ENCODE data around the gene TNFSF9. TPM values are rescaled to one million over a fixed set of nuclear protein-coding genes. Genes with fewer than 3 reads are reported as not detected.

TNFSF9 gene
- total RNA-seq, 1 donor from 2014 or later, result 2.3 TPM

DNA sequence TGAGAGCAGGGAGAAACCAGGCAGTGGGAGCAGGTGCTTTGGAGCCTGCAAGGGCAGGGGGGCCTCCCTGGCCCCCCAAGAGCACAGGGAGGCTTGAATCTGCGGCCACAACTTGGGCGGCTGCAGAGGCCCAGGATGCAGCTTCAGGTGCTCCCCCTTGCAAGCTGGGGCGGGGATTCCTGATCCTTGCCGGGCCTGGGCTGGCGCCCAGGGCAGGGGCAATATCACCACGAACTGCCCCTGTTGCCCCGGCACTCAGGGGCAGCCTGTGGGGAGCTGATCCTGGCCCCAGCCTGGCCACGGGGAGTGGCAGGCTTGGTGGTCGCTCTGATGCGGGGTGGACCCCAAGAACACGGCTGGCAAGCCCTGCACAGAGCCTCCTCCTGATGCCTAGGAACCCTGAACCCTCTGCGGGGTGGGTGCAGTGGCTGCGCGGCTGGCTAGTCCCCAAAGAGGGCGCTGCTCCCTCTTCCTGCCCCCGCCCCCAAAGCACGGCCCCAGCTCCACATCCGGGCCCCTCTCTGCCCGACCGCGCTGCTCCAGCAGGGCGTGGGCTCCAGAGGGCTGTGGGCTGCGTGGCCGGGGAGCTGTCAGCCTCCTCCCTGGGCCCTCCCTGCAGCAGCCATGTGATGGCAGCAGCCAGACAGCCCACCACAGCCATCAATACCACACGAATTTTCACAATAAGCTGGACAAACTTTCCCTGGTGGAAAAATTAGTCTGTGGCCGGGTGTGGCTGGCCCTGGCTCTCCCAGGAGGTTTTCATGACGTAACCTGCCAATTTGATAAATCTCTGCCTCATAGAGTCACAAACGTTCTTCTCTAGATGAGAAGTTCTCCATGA lies 21.0 kb downstream of the TNFSF9 start:
- Histone ChIP-seq H2AFZ (ENCODE audit: low read depth, low read length) (no peak overlapping the region), H3K4me2 (ENCODE audit: low read length) (no peak overlapping the region)
- no peak for FAIRE-seq

DNA sequence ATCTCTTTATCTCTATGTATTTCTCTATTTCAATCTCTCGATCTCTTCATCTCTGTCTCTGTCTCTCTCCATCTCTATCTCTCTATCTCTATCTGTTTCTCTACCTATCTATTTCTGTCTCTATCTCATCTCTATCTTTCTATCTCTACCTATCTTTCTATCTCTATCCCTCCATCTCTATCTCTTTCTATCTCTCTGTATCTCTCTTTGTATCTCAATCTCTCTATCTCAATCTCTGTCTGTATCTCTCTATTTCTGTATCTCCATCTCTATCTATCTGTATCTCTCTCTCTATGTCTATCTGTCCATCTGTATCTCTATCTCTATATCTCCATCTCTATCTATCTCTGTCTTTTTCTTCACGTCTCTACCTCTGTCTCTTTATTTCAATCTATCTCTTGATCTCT lies 25.2 kb downstream of the TNFSF9 start:
- Histone ChIP-seq H3K4me3 (ENCODE audit: insufficient read depth, low read depth, low read length) (no peak overlapping the region), H3K9ac (ENCODE audit: low read length) (no peak overlapping the region), H3K9me3 (ENCODE audit: insufficient read depth, low read depth, low read length) (no peaks in the 10 kb centered on the region), H3K27ac (ENCODE audit: low read depth, low read length) (no peak overlapping the region), H2AFZ (ENCODE audit: low read depth, low read length) (no peak overlapping the region), H3K4me2 (ENCODE audit: low read length) (no peak overlapping the region), H3K27me3 (ENCODE audit: insufficient read depth, low read length) (no peaks in the 10 kb centered on the region), H3K4me1 (ENCODE audit: insufficient read depth, low read length) (no peaks in the 10 kb centered on the region), H3K36me3 (ENCODE audit: insufficient read depth, low read length) (no peaks in the 10 kb centered on the region), H3K79me2 (ENCODE audit: insufficient read depth, low read length) (no peaks in the 10 kb centered on the region), H4K20me1 (ENCODE audit: insufficient read depth, low read length) (no peaks in the 10 kb centered on the region)
- H3K27me3 Mint-ChIP-seq (ENCODE audit: low read depth, unreplicated experiment), result no peaks in the 10 kb centered on the region
- H3K36me3 Mint-ChIP-seq (ENCODE audit: low read depth, unreplicated experiment), result no peaks in the 10 kb centered on the region
- FAIRE-seq (no peak), DNase-seq (ENCODE audit: low read depth) (no peak)
- H3K4me3 Mint-ChIP-seq (ENCODE audit: unreplicated experiment), result no peak overlapping the region
- H3K9me3 Mint-ChIP-seq (ENCODE audit: unreplicated experiment), result peaks cover 5% of the 10 kb centered on the region
- no peak for TF ChIP-seq EZH2 (IDR thresholded peaks at IDR 0.05; ENCODE audit: insufficient read depth, low read length)
- TF ChIP-seq, protein P1, sequence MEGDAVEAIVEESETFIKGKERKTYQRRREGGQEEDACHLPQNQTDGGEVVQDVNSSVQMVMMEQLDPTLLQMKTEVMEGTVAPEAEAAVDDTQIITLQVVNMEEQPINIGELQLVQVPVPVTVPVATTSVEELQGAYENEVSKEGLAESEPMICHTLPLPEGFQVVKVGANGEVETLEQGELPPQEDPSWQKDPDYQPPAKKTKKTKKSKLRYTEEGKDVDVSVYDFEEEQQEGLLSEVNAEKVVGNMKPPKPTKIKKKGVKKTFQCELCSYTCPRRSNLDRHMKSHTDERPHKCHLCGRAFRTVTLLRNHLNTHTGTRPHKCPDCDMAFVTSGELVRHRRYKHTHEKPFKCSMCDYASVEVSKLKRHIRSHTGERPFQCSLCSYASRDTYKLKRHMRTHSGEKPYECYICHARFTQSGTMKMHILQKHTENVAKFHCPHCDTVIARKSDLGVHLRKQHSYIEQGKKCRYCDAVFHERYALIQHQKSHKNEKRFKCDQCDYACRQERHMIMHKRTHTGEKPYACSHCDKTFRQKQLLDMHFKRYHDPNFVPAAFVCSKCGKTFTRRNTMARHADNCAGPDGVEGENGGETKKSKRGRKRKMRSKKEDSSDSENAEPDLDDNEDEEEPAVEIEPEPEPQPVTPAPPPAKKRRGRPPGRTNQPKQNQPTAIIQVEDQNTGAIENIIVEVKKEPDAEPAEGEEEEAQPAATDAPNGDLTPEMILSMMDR (IDR thresholded peaks at IDR 0.05; ENCODE audit: insufficient read depth, low read depth, low read length), result no peak
- H3K27ac Mint-ChIP-seq (ENCODE audit: unreplicated experiment), result no peak overlapping the region
- H3K4me1 Mint-ChIP-seq (ENCODE audit: low read depth, unreplicated experiment), result no peaks in the 10 kb centered on the region

More for the DNA sequence above, 21.0 kb downstream of the TNFSF9 start:
- Mint-ChIP-seq H3K4me3 (ENCODE audit: unreplicated experiment) (no peak overlapping the region), H3K27ac (ENCODE audit: unreplicated experiment) (no peak overlapping the region), H3K36me3 (ENCODE audit: low read depth, unreplicated experiment) (no peaks in the 10 kb centered on the region), H3K9me3 (ENCODE audit: unreplicated experiment) (peaks cover 7% of the 10 kb centered on the region), H3K4me1 (ENCODE audit: low read depth, unreplicated experiment) (no peaks in the 10 kb centered on the region), H3K27me3 (ENCODE audit: low read depth, unreplicated experiment) (peaks cover 2% of the 10 kb centered on the region)
- Histone ChIP-seq H3K79me2 (ENCODE audit: insufficient read depth, low read length) (no peaks in the 10 kb centered on the region), H3K4me1 (ENCODE audit: insufficient read depth, low read length) (no peaks in the 10 kb centered on the region), H3K9ac (ENCODE audit: low read length) (no peak overlapping the region), H4K20me1 (ENCODE audit: insufficient read depth, low read length) (no peaks in the 10 kb centered on the region), H3K27me3 (ENCODE audit: insufficient read depth, low read length) (no peaks in the 10 kb centered on the region), H3K9me3 (ENCODE audit: insufficient read depth, low read depth, low read length) (no peaks in the 10 kb centered on the region), H3K36me3 (ENCODE audit: insufficient read depth, low read length) (no peaks in the 10 kb centered on the region), H3K27ac (ENCODE audit: low read depth, low read length) (no peak overlapping the region), H3K4me3 (ENCODE audit: insufficient read depth, low read depth, low read length) (no peak overlapping the region)
- DNase-seq (ENCODE audit: low read depth), result peak; percentile 68
- TF ChIP-seq, protein P1 (IDR thresholded peaks at IDR 0.05; ENCODE audit: insufficient read depth, low read depth, low read length), result no peak
- no peak for TF ChIP-seq EZH2 (IDR thresholded peaks at IDR 0.05; ENCODE audit: insufficient read depth, low read length)
